ENCODE measurements around the gene TSPAN19.

DNA sequence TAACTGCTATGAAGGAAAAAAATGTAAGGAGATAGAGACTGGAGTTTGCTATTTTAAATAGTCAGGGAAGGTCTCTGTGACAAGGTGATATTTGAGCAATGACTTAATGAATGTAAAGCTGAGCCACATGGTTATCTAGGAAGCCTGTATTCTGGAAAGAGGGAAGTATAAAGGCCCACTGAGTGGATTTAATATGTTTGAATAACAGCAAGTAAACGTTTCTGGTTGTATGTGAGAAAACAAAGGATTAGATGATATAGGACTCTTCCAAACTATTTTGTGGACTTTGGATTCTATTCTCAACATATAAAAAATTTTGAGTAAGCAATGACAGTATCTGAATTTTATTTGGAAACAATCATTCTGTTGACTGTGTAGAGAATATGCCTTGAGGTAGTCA lies 5.3 kb upstream of the TSPAN19 start:
- no peak for TF ChIP-seq CTCF (IDR thresholded peaks at IDR 0.05)
- TF ChIP-seq POLR2A (IDR thresholded peaks at IDR 0.05) = no peak
